ENCODE measurements around the gene WNT10A. TPM values are rescaled to one million over a fixed set of nuclear protein-coding genes. Genes with fewer than 3 reads are reported as not detected.

WNT10A gene
- total and polyA plus RNA-seq, 10 of the 15 experiments (the other 5 are each of a cell fraction or from before 2014, with no cell fraction given) = 0.61 to 45.0 (median 6.9) TPM

GRCh38 chr2:218896501-218897393 lies 16.1 kb downstream of the WNT10A start (continued):
- no peak for TF ChIP-seq FOXM1 (IDR thresholded peaks at IDR 0.05; ENCODE audit: low read depth, low read length)
- TF ChIP-seq, protein P1, sequence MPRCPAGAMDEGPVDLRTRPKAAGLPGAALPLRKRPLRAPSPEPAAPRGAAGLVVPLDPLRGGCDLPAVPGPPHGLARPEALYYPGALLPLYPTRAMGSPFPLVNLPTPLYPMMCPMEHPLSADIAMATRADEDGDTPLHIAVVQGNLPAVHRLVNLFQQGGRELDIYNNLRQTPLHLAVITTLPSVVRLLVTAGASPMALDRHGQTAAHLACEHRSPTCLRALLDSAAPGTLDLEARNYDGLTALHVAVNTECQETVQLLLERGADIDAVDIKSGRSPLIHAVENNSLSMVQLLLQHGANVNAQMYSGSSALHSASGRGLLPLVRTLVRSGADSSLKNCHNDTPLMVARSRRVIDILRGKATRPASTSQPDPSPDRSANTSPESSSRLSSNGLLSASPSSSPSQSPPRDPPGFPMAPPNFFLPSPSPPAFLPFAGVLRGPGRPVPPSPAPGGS (IDR thresholded peaks at IDR 0.05; ENCODE audit: borderline replicate concordance, insufficient read depth, low read depth, low read length, poor library complexity, severe bottlenecking) = peak; percentile 96
- peak; percentile 99 for TF ChIP-seq NR2F1 (conservative IDR thresholded peaks at IDR 0.05)
- TF ChIP-seq, protein P2, sequence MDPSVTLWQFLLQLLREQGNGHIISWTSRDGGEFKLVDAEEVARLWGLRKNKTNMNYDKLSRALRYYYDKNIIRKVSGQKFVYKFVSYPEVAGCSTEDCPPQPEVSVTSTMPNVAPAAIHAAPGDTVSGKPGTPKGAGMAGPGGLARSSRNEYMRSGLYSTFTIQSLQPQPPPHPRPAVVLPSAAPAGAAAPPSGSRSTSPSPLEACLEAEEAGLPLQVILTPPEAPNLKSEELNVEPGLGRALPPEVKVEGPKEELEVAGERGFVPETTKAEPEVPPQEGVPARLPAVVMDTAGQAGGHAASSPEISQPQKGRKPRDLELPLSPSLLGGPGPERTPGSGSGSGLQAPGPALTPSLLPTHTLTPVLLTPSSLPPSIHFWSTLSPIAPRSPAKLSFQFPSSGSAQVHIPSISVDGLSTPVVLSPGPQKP (IDR thresholded peaks at IDR 0.05; ENCODE audit: low read depth, low read length) = no peak
- TF ChIP-seq, protein P3, sequence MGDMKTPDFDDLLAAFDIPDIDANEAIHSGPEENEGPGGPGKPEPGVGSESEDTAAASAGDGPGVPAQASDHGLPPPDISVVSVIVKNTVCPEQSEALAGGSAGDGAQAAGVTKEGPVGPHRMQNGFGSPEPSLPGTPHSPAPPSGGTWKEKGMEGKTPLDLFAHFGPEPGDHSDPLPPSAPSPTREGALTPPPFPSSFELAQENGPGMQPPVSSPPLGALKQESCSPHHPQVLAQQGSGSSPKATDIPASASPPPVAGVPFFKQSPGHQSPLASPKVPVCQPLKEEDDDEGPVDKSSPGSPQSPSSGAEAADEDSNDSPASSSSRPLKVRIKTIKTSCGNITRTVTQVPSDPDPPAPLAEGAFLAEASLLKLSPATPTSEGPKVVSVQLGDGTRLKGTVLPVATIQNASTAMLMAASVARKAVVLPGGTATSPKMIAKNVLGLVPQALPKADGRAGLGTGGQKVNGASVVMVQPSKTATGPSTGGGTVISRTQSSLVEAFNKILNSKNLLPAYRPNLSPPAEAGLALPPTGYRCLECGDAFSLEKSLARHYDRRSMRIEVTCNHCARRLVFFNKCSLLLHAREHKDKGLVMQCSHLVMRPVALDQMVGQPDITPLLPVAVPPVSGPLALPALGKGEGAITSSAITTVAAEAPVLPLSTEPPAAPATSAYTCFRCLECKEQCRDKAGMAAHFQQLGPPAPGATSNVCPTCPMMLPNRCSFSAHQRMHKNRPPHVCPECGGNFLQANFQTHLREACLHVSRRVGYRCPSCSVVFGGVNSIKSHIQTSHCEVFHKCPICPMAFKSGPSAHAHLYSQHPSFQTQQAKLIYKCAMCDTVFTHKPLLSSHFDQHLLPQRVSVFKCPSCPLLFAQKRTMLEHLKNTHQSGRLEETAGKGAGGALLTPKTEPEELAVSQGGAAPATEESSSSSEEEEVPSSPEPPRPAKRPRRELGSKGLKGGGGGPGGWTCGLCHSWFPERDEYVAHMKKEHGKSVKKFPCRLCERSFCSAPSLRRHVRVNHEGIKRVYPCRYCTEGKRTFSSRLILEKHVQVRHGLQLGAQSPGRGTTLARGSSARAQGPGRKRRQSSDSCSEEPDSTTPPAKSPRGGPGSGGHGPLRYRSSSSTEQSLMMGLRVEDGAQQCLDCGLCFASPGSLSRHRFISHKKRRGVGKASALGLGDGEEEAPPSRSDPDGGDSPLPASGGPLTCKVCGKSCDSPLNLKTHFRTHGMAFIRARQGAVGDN (IDR thresholded peaks at IDR 0.05) = peak; percentile 87; the same call in 1 of the 2 replicates
- TF ChIP-seq TCF7 (IDR thresholded peaks at IDR 0.05; ENCODE audit: borderline replicate concordance) = peak; percentile 97
- TF ChIP-seq KLF5 (IDR thresholded peaks at IDR 0.05; ENCODE audit: partially characterized antibody) = peak; percentile 77
- no peak for TF ChIP-seq HCFC1 (IDR thresholded peaks at IDR 0.05; ENCODE audit: low read length)
- TF ChIP-seq BMI1 (IDR thresholded peaks at IDR 0.05; ENCODE audit: borderline replicate concordance) = peak; percentile 73
- peak; percentile 82 for TF ChIP-seq SMAD1 (IDR thresholded peaks at IDR 0.05; ENCODE audit: low read depth, partially characterized antibody)
- no peak for TF ChIP-seq CBX5 (IDR thresholded peaks at IDR 0.05; ENCODE audit: low read depth)
- no peak for TF ChIP-seq FOXK2 (IDR thresholded peaks at IDR 0.05)
- TF ChIP-seq, protein P4, sequence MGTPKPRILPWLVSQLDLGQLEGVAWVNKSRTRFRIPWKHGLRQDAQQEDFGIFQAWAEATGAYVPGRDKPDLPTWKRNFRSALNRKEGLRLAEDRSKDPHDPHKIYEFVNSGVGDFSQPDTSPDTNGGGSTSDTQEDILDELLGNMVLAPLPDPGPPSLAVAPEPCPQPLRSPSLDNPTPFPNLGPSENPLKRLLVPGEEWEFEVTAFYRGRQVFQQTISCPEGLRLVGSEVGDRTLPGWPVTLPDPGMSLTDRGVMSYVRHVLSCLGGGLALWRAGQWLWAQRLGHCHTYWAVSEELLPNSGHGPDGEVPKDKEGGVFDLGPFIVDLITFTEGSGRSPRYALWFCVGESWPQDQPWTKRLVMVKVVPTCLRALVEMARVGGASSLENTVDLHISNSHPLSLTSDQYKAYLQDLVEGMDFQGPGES (IDR thresholded peaks at IDR 0.05) = no peak
- TF ChIP-seq, protein P5, sequence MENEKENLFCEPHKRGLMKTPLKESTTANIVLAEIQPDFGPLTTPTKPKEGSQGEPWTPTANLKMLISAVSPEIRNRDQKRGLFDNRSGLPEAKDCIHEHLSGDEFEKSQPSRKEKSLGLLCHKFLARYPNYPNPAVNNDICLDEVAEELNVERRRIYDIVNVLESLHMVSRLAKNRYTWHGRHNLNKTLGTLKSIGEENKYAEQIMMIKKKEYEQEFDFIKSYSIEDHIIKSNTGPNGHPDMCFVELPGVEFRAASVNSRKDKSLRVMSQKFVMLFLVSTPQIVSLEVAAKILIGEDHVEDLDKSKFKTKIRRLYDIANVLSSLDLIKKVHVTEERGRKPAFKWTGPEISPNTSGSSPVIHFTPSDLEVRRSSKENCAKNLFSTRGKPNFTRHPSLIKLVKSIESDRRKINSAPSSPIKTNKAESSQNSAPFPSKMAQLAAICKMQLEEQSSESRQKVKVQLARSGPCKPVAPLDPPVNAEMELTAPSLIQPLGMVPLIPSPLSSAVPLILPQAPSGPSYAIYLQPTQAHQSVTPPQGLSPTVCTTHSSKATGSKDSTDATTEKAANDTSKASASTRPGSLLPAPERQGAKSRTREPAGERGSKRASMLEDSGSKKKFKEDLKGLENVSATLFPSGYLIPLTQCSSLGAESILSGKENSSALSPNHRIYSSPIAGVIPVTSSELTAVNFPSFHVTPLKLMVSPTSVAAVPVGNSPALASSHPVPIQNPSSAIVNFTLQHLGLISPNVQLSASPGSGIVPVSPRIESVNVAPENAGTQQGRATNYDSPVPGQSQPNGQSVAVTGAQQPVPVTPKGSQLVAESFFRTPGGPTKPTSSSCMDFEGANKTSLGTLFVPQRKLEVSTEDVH (IDR thresholded peaks at IDR 0.05; ENCODE audit: low read depth, partially characterized antibody) = peak; percentile 27

Measured in GM12878 (cell line).